ENCODE measurements around the gene KIAA0930.

KIAA0930 gene

GRCh38 chr22:45164270-45165088 lies 76.2 kb downstream of the KIAA0930 start:
- H3K4me3 ChIP-seq (ENCODE audit: control insufficient read depth, low read depth, low read length), result peak overlapping the region; percentile 66
- DNase-seq (ENCODE audit: low read depth), result peak; percentile 16
- TF ChIP-seq, protein P1, sequence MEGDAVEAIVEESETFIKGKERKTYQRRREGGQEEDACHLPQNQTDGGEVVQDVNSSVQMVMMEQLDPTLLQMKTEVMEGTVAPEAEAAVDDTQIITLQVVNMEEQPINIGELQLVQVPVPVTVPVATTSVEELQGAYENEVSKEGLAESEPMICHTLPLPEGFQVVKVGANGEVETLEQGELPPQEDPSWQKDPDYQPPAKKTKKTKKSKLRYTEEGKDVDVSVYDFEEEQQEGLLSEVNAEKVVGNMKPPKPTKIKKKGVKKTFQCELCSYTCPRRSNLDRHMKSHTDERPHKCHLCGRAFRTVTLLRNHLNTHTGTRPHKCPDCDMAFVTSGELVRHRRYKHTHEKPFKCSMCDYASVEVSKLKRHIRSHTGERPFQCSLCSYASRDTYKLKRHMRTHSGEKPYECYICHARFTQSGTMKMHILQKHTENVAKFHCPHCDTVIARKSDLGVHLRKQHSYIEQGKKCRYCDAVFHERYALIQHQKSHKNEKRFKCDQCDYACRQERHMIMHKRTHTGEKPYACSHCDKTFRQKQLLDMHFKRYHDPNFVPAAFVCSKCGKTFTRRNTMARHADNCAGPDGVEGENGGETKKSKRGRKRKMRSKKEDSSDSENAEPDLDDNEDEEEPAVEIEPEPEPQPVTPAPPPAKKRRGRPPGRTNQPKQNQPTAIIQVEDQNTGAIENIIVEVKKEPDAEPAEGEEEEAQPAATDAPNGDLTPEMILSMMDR (conservative IDR thresholded peaks at IDR 0.05; ENCODE audit: control insufficient read depth, insufficient read depth, low read depth, low read length), result no peak

GRCh38 chr22:45163451-45164269 lies 77.0 kb downstream of the KIAA0930 start, which contains the start of gene NUP50:
NUP50 (plus strand) TSS chr22:45163925; CDS start chr22:45168178, 4,253 bp downstream.
- TF ChIP-seq, protein P1 (conservative IDR thresholded peaks at IDR 0.05; ENCODE audit: control insufficient read depth, insufficient read depth, low read depth, low read length), result no peak
- H3K4me3 ChIP-seq (ENCODE audit: control insufficient read depth, low read depth, low read length), result peak within 1 kb of the TSS; percentile 66
- DNase-seq (ENCODE audit: low read depth), result peak; percentile 96

DNA sequence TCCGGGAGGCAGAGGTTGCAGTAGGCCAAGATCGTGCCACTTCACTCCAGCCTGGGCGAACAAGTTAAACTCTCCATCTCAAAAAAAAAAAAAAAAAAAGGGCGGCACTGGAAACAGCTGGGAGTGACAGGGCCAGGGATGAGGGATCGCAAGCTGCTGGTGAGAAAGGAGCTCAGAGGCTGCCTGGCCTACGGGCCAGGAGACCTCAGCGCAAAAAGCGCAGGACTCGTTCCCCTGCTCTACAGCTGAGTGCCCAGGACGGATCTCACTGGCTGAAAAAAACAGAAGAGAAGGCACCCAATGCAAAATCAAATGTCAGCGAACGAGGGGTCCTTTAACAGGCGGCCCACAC lies 77.6 kb downstream of the KIAA0930 start:
- DNase-seq (ENCODE audit: low read depth), result peak; percentile 53
- H3K4me3 ChIP-seq (ENCODE audit: control insufficient read depth, low read depth, low read length), result peak overlapping the region; percentile 66
- TF ChIP-seq, protein P1 (conservative IDR thresholded peaks at IDR 0.05; ENCODE audit: control insufficient read depth, insufficient read depth, low read depth, low read length), result no peak

GRCh38 chr22:45162531-45162930 lies 78.2 kb downstream of the KIAA0930 start:
- TF ChIP-seq, protein P1 (conservative IDR thresholded peaks at IDR 0.05; ENCODE audit: control insufficient read depth, insufficient read depth, low read depth, low read length), result no peak
- H3K4me3 ChIP-seq (ENCODE audit: control insufficient read depth, low read depth, low read length), result peak overlapping the region; percentile 66
- DNase-seq (ENCODE audit: low read depth), result no peak

DNA sequence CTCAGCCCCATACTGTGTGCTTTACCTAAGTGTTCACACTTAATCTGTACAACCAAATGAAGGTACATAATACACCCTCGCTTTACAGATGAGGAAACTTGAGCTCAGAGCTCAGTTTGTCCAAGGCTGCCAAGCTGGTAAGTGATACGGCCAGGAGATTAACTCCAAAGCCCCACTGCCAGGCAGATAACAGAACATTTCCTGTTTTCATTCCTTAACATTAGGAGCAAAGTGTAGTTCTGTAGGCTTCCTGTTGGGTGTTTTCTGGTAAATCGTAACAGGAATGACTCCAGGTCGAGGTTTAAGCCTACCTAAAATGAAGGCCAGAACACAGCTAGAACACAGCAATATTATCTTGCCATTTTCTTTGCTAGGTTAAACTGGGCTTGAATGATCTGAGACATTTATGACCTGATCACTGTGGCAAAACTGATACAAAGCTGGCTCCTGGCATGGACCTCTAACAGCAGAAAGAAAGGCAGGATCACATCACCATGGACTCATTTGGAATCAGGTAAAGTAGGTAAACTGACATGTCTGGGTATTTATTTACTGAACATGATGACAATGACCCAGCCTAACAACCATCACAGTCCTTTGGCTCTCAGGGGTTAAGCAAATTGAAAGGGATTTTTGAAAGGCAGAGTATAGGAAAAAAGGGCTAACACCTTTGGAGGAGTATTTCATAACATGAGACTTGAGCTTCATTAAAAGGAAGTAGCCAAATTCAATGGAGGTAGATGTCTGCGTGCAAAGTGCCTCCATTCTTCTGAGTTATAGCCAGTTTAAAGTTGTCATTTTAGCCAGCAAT lies 80.8 kb downstream of the KIAA0930 start:
- TF ChIP-seq, protein P1 (conservative IDR thresholded peaks at IDR 0.05; ENCODE audit: control insufficient read depth, insufficient read depth, low read depth, low read length), result peak; percentile 13
- DNase-seq (ENCODE audit: low read depth), result peak; percentile 31
- H3K4me3 ChIP-seq (ENCODE audit: control insufficient read depth, low read depth, low read length), result no peak overlapping the region

DNA sequence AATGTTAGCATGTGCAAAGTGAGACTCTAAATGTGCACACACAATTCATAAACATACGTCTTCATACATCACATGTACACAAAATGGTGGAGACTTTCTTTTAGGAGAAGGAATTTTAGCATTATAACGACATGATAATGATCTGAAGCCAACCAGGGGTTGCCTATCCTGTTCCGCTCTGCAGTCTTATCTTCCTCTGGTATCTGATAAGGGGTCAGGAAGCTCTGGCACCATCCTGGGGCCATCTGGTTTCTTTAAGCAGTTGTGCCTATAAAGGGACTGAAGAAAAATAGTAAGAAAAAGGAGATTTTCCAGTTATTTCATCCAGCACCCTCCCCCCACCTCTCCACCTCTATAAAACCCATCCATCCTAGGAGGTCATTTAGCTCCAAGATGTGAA lies 82.8 kb downstream of the KIAA0930 start:
- TF ChIP-seq, protein P1 (conservative IDR thresholded peaks at IDR 0.05; ENCODE audit: control insufficient read depth, insufficient read depth, low read depth, low read length), result no peak
- no peak overlapping the region for H3K4me3 ChIP-seq (ENCODE audit: control insufficient read depth, low read depth, low read length)
- DNase-seq (ENCODE audit: low read depth), result no peak

Measured in fibroblast of mammary gland (primary cell).